Islet of Langerhans (tissue), 1 donor: ENCODE measurements around the gene P3H4.

Source experiments
- FAIRE-seq: peaks from one replicate; lab custom pipeline; 2011; peaks lifted over from hg19 to GRCh38; lab: Jason Lieb, UNC

The P3H4 gene

DNA sequence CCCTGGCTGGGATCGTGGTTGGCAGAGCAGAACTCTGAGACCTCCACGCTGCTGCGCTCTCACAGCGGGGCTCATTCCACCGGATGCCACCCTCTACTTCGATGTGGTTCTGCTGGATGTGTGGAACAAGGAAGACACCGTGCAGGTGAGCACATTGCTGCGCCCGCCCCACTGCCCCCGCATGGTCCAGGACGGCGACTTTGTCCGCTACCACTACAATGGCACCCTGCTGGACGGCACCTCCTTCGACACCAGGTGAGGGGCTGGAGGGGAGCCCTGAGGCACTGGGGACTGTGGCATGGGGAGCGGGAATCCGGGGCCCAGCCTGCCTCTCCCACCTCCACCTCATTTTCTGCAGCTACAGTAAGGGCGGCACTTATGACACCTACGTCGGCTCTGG is 6.3 kb upstream of the P3H4 start:
- no peak for FAIRE-seq

- no peak for FAIRE-seq
Observed at GRCh38 chr17:41816637-41817320, 5.0 kb upstream of the P3H4 start.

DNA sequence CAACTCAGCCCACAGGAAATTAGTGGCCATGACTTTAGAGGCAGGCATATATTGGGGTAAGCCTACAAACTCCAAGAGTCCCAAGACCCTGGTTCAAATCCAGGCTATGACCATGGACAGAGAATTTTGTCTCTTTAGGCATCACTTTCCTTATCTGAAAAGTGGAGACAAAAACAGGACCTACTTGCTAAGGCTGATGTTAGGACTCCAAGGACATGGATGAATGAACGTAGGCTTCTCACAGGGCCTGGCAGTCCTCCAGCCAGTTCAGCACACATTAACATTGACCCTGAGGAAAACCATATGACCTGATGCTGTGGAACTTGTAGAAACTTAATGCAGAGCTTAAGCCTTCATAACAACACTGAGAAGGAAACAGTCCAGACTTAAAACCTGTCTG is 2.4 kb upstream of the P3H4 start:
- no peak for FAIRE-seq

- FAIRE-seq, result no peak
Observed at GRCh38 chr17:41813699-41814124, 2.0 kb upstream of the P3H4 start.

DNA sequence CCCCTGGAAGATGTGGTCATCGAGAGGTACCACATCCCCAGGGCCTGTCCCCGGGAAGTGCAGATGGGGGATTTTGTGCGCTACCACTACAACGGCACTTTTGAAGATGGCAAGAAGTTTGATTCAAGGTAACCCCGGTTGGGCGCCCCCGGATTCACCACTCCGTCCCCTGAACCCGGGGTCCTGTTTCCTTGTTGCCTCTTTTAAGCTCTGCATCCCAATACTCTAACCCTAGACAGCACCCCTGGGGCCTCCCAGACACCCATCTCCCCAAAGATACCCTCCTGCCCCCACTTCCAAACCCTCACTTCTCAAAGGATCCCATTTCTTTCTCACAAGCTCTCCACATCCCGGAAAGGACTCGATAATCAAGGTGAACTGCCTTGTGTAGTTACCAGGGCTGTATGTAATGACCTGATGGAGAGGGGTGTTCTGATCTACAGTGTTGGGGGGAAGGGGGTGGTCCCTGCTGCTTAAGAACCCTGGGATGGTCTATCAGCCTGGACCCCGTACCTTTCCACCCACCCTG is 1.5 kb upstream of the P3H4 start:
- FAIRE-seq, result no peak

- FAIRE-seq, result no peak
Observed at GRCh38 chr17:41812381-41813151, 817 bp upstream of the P3H4 start, which contains the start of gene FKBP10. FKBP10 (plus strand) TSS chr17:41813004; CDS start chr17:41813035, 31 bp downstream.

DNA sequence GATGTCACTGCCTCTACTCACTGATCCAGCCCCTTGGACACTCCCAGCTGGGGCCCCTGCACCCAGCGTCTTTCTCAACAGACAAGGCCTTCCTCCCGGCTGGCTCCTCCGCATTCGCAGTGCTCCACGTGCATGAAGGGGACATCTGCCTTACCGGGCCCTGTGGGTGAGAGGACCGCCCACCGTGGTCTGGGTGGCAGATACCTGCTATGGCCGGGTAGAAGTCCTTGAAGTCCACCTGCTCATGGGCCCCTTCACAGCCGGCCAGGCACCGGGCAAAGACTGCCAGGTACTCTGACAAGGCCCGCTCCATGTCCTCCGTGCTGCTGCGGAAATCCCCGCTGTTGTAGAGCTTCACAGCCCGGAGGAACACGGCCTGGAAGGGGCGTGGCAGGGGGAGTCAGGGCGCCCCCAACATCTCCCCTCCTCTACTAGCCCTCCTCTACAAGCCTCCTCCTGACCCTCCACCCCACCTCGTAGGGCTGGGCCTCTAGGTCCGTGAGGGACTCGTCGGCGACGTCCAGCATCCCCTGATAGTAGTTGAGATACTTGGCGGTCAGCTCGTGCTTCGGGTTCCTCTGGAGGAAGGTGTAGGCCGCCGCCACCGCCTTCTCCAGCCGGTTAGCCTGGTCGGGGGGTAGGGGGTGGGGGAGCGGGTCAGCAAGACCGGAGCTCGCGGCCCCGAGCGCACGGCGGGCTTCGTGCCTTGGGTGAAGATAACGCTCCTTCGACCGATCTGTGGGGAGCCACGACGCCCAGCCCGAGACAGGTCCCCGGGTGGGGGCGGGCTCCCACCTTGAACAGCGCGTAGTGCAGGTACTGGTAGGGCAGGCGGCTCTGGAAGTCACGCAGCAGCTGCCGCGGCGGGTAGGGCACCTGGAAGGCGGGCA is 845 bp downstream of the P3H4 start:
- FAIRE-seq, result no peak

DNA sequence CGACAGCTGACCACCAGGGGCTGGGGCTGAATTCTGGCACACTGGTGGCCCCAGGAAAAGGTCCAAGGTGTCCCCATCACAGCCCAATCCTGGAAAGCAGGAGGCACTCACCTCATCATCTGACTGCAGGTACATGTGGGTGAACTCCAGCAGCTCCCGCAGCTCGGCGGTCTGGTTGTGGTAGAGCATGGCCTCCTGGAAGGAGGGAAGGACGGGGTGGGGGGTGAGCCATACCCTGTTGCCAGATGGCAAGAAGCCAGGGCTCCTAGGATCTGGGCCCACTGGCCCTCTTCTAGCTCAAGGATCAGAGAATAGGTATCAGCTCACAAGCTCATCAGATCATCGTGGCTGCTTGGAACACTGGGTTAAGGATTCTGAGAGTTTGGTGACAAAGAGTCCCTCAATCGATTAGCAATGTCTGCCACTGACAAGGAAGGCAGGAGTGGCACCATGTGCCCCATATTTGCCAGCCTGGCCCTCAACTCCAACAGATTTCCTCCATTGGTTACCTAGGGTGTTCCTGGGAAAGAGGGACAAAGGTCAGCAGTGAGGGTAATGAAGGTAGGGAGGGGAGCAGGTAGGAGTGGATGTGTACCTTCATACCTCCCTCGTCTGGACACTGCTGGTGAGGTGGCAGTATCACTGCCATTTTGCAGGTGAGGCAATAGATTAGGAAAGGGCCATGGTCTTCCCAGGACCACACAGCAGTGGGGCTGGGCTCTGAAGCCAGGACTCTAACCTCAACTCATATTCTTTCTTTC is 4.9 kb downstream of the P3H4 start:
- no peak for FAIRE-seq

DNA sequence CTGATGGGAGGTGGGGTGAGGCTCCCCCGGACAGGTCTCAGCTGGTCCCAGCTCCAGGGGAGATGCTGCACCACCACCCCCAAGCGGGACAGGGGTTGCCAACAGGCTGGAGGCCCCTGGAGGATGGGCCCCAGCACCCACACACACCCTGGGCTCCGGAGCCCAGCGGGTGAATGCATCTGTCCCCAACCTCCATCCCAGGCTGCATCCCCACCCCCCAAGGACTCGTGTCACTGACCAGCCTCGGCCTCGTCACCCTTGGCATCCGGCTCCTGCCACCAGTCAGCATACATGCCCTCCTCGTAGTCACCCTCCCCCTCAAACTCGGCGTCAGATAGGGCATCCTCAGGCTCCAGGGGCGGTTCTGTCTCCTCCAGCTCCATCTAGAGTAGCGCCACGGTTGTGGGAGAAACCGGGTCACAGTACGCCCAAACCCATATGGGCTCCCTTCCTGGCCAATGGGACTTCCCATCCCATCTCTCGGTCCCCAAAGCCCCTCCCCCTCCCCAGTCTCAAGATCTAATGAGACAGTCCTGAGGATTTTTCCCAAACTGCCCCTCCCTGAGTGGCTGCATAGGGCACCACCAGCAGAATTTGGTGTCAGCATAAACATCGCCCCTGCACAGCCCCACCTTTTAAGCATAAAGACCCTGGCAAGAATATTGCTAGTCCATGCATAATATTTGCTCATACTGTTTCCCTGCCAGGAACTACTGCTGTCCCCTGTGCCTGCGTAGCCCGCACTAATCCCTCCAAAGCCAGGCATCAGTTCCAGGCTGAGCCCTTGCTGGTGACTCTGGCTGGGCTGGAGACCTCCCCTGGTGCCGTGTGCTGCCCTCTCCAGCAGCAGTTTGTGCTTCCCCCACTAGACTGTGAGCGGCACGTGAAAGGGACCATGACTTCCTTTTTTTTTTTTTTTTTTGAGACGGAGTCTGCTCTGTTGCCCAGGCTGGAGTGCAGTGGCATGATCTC is 8.4 kb downstream of the P3H4 start:
- no peak for FAIRE-seq

DNA sequence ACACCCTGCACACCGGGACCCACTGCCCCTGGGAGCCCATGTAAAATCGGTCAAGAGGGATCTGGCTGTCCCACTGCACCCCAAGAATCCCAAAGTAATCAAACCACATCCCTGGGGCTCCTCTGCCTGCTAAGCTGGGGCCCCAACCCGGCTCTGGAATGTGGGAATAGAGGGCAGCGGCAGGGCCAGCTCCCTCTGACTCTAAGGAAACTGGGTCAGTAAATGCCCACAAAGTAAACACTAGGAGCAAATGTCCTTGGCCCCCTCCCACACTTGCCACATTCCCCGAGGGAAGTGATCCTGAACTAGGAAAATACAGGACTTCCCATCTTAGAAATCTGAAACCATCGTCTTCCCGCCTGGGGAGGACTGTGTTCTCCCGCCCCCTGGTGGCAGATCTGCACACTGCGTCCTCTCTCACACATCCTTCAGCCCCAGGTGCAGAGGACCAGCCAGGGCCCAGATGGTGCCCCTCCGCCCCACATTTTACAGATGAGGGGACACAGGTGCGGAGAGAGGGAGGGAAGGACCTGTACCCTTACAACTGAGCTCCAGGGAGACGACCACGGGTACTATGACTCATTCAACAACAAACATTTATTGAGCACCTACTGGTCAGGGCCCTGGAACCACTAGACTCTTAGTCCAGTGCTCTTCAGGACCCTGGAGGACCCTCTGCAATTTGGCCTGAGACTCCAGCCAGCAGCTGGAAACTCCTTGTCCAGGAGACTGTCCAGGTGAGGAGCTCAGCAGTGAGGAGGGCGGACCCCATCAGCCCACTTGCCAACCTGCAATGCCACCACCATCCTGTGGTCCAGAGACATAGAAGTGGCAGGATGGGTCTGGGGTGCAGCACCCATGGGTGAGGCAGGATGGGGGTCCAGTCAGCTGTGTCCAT is 10.1 kb downstream of the P3H4 start:
- FAIRE-seq, result no peak

DNA sequence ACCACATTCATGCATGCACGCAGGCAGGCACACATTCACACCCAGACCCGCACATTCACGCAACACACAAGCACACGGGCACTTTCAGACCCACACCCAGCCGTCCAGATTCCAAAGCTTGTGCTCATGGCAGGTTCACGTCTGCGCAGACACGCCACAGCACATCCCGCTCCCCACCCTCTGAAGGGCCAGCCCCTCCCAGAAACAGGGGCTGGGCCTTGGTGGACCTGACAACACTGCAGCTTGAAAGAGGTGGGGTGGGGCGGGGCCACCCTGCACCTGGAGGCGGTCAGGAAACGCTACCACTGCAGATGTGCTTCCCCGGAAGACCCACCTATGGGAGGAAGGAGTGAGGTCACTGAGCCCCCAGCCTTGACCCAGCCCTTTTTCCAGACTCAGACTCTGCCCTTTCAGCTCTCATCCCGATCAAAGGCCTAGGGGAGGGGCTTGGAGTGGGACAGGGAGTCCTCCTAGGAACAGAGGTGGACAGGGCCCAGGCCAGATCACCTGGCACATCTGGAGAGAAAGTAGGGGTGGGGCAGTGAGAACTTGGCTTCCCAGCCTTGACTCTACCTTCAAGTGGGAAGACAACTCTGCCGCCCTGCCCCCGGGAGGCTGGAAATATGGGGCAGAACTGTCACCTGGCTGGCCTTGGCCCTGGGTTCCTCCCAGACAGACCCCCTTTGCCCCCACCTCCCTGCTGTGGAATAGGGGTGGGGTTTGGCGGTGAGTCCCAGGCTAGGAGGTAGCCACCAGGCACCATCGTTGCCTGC is 11.0 kb downstream of the P3H4 start:
- FAIRE-seq, result no peak

DNA sequence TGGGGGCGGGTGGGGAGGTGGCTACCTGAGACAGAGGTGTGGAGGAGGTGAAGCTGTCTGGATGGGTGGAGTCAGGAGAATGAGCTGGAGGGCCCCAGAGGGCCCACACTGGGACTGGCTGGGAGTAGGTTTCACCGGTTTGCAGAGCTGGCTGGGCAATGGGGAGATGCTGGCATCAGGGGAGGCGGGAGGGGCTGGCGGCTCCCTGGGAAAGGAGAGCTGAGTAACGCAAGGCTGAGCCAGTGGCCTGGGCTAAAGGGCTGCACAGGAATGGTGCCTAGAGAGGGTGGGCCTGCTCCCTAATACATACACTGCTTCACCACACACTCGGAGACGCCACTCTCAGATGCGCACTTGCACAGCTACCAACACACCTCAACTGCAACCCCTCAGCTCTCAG is 12.4 kb downstream of the P3H4 start:
- no peak for FAIRE-seq

DNA sequence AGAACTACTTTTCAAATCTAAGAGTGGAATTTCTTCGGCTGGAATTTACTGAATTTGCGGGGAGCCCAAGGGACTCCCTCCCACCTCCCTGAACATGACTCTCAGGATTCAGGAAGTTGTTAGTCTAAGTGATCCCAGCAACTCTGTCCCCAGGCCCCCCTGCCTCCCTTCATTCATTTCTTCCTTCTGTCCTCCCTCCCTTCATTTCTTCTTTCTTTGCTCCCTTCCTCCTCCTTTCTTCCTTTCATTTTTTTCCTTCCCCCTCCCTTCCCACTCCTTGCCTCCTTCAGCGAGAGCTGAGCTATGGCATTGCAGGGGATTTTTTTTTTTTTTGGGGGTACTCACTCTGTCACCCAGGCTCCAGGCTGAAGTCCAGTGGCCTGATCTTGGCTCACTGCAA is 14.4 kb downstream of the P3H4 start:
- FAIRE-seq, result no peak

GRCh38 chr17:41796121-41796895 is 15.4 kb downstream of the P3H4 start:
- FAIRE-seq, result no peak

GRCh38 chr17:41794540-41794975 is 17.2 kb downstream of the P3H4 start:
- FAIRE-seq, result no peak

- no peak for FAIRE-seq
Observed at GRCh38 chr17:41793784-41794539, 17.8 kb downstream of the P3H4 start.
